Ovary (tissue), 9 donors: Measurements from ENCODE around the gene NAP1L5. TPM values are rescaled to one million over a fixed set of nuclear protein-coding genes. Genes with fewer than 3 reads are reported as not detected.

Source experiments
- DNase-seq, 5 donors: peaks; one replicate each; pipeline ENCODE4 v3.0.0-alpha.2; 2019 to 2020
- H3K27ac ChIP-seq, 2 donors: fragments of 200-600 bp; one replicate each; pipeline versions ENCODE4 v1.5.1 to v1.8.0; 2019 to 2022
- H3K27me3 ChIP-seq: fragments of 200-600 bp; one replicate; pipeline ENCODE4 v1.8.0; 2022
- H3K36me3 ChIP-seq: fragments of 200-600 bp; sonication (generic); one replicate; pipeline ENCODE4 v1.5.1; 2019
- H3K4me1 ChIP-seq: one replicate; pipeline ENCODE4 v1.8.1; 2013; ENCODE audit warnings: mild to moderate bottlenecking, moderate library complexity; ENCODE audit not compliant: insufficient read depth
- H3K4me3 ChIP-seq: fragments of 200-600 bp; sonication (generic); one replicate; pipeline ENCODE4 v1.5.1; 2017
- H3K9me3 ChIP-seq, 2 donors: fragments of 200-600 bp in 1 of 2; sonication (generic) in 1 of 2; one replicate each; pipeline versions ENCODE4 v1.5.1 to v1.8.1; 2013 to 2019; ENCODE audit warnings: mild to moderate bottlenecking in 1 of 2, moderate library complexity in 1 of 2
- CTCF ChIP-seq, 3 donors: fragments of 450-650 bp in 2 of 3; fragments of 200-600 bp in 1 of 3; IDR thresholded peaks; one replicate each; pipeline versions ENCODE4 v1.5.1 to v1.8.0; 2016 to 2022; ENCODE audit warnings: antibody characterized with exemption in 3 of 3, mild to moderate bottlenecking in 1 of 3
- EP300 ChIP-seq: sonication (generic); formaldehyde crosslinking; IDR thresholded peaks from one replicate; pipeline ENCODE4 v1.6.1; 2017; ENCODE audit warnings: antibody characterized with exemption
- POLR2A ChIP-seq: fragments of 450-650 bp; IDR thresholded peaks from one replicate; pipeline ENCODE4 v1.6.1; 2017; ENCODE audit warnings: antibody characterized with exemption, mild to moderate bottlenecking, moderate library complexity
- WGBS, 3 donors: extraction: QIAGEN DNeasy Blood & Tissue Kit in 1 of 3; methylation state at CpG; one replicate each; pipeline versions ENCODE4 v1.1.5 to v1.1.7; 2013 to 2017; 5-methylcytosine and 5-hydroxymethylcytosine counted together
- intact Hi-C, 4 donors: fragments of 100-400 bp; cut with DNase I; formaldehyde crosslinking; loops; one replicate each; pipeline versions ENCODE4 v1.11.0 to v1.15.1; 2022 to 2023
- polyA plus RNA-seq, 2 donors: library from polyadenylated mRNA; stranded (reverse); fragments of 200-250 nt in 1 of 2; fragments of 350-450 nt in 1 of 2; fragmentation: Illumina TruSeq in 1 of 2; extraction: RNeasy Lipid Tissue Mini Kit (QIAGEN cat#74804) in 1 of 2; gene quantifications; one replicate each; pipeline ENCODE4 v1.2.3, GENCODE V29; 2013 to 2014
- total RNA-seq, 7 donors: library from RNA; depleted of rRNA in 2 of 7; stranded (reverse); fragments of >200 nt in 2 of 7; fragmentation: NEBNext Ultra II Directional in 3 of 7; extraction: Animal tissue kit (Norgen Biotek cat#: 25700) in 3 of 7; gene quantifications; one replicate each; pipeline versions ENCODE4 v1.1.0 to v1.2.4, GENCODE V29; 2016 to 2023
- donor health status: DM: no; HTN: no; CAD: no; lungs with moderate emphysema.
- donor health status: DM: no; HTN: no; CAD: no.
- donor health status: Bipolar disorder and iron deficiency.
- donor health status: DM: yes; HTN: yes; CAD: no.
- donor health status: DM: no; HTN: no; CAD: no.
- donor health status: DM: yes; HTN: yes; CAD: no.

The NAP1L5 gene
- total and polyA plus RNA-seq, 9 donors, result 7.6 to 18.3 (median 11.4) TPM

GRCh38 chr4:88744609-88745008 lies 47.0 kb upstream of the NAP1L5 start:
- Histone ChIP-seq H3K4me3 (no peak overlapping the region), H3K4me1 (no peaks in the 10 kb centered on the region), H3K36me3 (no peaks in the 10 kb centered on the region), H3K27me3 (no peaks in the 10 kb centered on the region), H3K9me3 (no peaks in the 10 kb centered on the region), H3K27ac (no peak overlapping the region)
- intact Hi-C loops, result no loop called here
- no peak for DNase-seq
- TF ChIP-seq POLR2A (no peak), EP300 (no peak), CTCF (IDR thresholded peaks at IDR 0.05) (no peak)
- 91 to 95% (median 92%) methylated on average over 3 of the region's 3 CpGs for WGBS, 3 donors

DNA sequence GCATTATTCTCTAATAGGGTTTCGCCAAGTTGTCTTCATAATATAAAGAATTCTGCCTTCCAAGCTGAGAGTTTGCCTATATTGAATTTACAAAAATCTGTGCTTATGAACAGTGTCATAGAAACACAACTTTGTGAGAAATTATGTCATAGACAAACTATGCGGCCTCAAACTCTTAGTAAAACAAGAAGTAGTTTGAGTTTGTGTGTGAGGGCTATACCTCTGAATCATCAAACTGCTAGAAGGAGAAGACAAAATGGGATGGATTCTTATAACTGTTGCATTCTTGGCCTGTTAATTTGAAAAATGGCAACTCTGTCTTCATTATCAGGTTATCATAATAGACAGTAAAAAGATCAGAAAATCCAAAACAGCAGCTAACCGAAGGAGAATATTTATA lies 46.1 kb upstream of the NAP1L5 start:
- Histone ChIP-seq H3K27ac (no peak overlapping the region), H3K4me1 (no peaks in the 10 kb centered on the region), H3K4me3 (no peak overlapping the region), H3K36me3 (no peaks in the 10 kb centered on the region), H3K27me3 (no peaks in the 10 kb centered on the region), H3K9me3 (no peaks in the 10 kb centered on the region)
- DNase-seq, result no peak
- intact Hi-C loops, result no loop called here
- WGBS, 3 donors, result 85 to 94% (median 92%) methylated on average over 3 of the region's 3 CpGs
- TF ChIP-seq CTCF (IDR thresholded peaks at IDR 0.05) (no peak), EP300 (no peak), POLR2A (no peak)

DNA sequence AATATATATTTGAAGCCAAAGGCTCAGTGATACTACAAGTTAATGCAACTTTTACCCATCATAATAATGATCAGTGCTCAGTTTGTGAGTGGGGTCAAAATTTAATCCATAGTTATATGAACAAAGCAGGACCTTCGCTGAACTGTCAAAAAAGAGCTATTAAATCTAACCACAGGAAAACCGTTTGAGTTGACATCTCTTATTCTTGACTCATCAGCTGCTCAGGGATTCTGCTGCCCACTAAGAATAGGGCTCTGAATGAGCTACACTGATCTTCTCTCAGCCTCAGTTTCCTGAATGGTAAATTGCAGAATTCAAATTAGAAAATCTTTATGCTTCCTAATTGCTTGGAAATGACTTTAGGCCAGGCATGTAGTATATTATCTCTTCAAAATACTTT lies 44.9 kb upstream of the NAP1L5 start:
- Histone ChIP-seq H3K4me3 (no peak overlapping the region), H3K36me3 (no peaks in the 10 kb centered on the region), H3K27me3 (no peaks in the 10 kb centered on the region), H3K4me1 (peaks cover 8% of the 10 kb centered on the region), H3K9me3 (no peaks in the 10 kb centered on the region), H3K27ac (no peak overlapping the region)
- WGBS, 3 donors, result 74 to 83% (median 80%) methylated on average over 2 of the region's 2 CpGs
- no peak for TF ChIP-seq POLR2A
- no peak for TF ChIP-seq CTCF (IDR thresholded peaks at IDR 0.05)
- TF ChIP-seq EP300, result no peak
- intact Hi-C loops, result no loop called here
- DNase-seq, result no peak

DNA sequence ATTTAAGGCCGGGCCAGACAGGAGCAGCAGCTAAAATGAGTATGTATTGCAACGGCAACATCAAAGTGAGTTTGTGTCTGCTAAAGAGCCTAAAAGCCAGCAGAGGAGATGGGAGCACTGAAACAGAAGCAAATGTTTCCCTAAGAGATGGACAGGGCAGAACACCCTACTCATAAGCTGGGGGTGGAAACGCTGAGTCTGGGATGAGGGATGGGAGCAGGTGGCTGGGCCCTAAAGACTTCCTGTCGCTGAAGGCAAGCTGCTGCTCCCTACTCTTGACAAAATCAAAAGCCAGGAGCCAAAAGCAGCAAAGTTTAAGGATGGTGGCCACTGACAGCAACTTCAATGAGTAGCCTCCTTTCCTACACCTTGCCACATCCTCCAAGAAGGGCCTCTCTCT lies 40.6 kb upstream of the NAP1L5 start:
- H3K27me3 ChIP-seq, result no peaks in the 10 kb centered on the region
- no peak overlapping the region for H3K4me3 ChIP-seq
- DNase-seq, result no peak
- no peak for TF ChIP-seq EP300
- TF ChIP-seq CTCF (IDR thresholded peaks at IDR 0.05), result no peak
- no peak for TF ChIP-seq POLR2A
- 62 to 74% (median 68%) methylated on average over 4 of the region's 4 CpGs for WGBS, 3 donors
- H3K27ac ChIP-seq, result no peak overlapping the region
- no peaks in the 10 kb centered on the region for H3K9me3 ChIP-seq
- no peaks in the 10 kb centered on the region for H3K36me3 ChIP-seq
- intact Hi-C loops, result no loop called here
- peaks cover 17% of the 10 kb centered on the region for H3K4me1 ChIP-seq
